A673 (cell line): Measurements from ENCODE around the gene HAPSTR1. TPM values are rescaled to one million over a fixed set of nuclear protein-coding genes. Genes with fewer than 3 reads are reported as not detected.

Experiments used
- BruUV-seq: library from RNA; stranded (reverse); fragments of 400-500 nt; replicated peaks from 2 replicates; lab custom pipeline; 2021; lab: Mats Ljungman, UMichigan
- CTCF ChIA-PET: fragments of 300-600 bp; sonication (Branson Sonifier 250); formaldehyde crosslinking; loops from one replicate; lab custom pipeline; 2022; ENCODE audit warnings: antibody characterized with exemption; lab: Charles Lee
- POLR2A ChIA-PET: fragments of 300-600 bp; sonication (Branson Sonifier 250); formaldehyde crosslinking; loops from one replicate; lab custom pipeline; 2022; ENCODE audit warnings: antibody characterized with exemption; ENCODE audit not compliant: low non-redundant PET; lab: Charles Lee
- DNase-seq: peaks from one replicate; pipeline ENCODE4 v3.0.0-alpha.2; 2015; ENCODE audit warnings: low spot score
- H3K27ac ChIP-seq: fragments of 200-600 bp; sonication (generic); 2 replicates; pipeline ENCODE4 v1.5.1; 2016; ENCODE audit warnings: mixed run types, low read depth, mild to moderate bottlenecking, mixed read lengths, antibody characterized with exemption, low read length; ENCODE audit not compliant: poor library complexity, severe bottlenecking
- H3K27me3 ChIP-seq: fragments of 200-600 bp; sonication (generic); replicated peaks from 2 replicates; pipeline ENCODE4 v1.6.1; 2017; ENCODE audit warnings: mixed run types, low read depth, mild to moderate bottlenecking, mixed read lengths, antibody characterized with exemption, low read length; ENCODE audit not compliant: insufficient read depth, poor library complexity
- H3K36me3 ChIP-seq: fragments of 200-600 bp; sonication (generic); 2 replicates; pipeline ENCODE4 v1.6.1; 2016; ENCODE audit warnings: mixed run types, mild to moderate bottlenecking, mixed read lengths, antibody characterized with exemption, low read length; ENCODE audit not compliant: insufficient read depth, poor library complexity, severe bottlenecking
- H3K4me1 ChIP-seq: fragments of 200-600 bp; sonication (generic); 2 replicates; pipeline ENCODE4 v1.6.1; 2017; ENCODE audit warnings: mixed run types, mild to moderate bottlenecking, mixed read lengths, antibody characterized with exemption, low read length; ENCODE audit not compliant: insufficient read depth, poor library complexity, severe bottlenecking
- H3K4me3 ChIP-seq: fragments of 200-600 bp; sonication (generic); 2 replicates; pipeline ENCODE4 v1.5.1; 2016; ENCODE audit warnings: low read depth, mixed run types, mild to moderate bottlenecking, mixed read lengths, low read length; ENCODE audit not compliant: poor library complexity, severe bottlenecking
- H3K9me3 ChIP-seq: fragments of 200-600 bp; sonication (generic); 2 replicates; pipeline ENCODE4 v1.6.1; 2016; ENCODE audit warnings: mixed run types, low read depth, mild to moderate bottlenecking, mixed read lengths, antibody characterized with exemption, low read length; ENCODE audit not compliant: poor library complexity, severe bottlenecking
- CTCF ChIP-seq: fragments of 300-800, 200-600 bp; sonication (generic); conservative IDR thresholded peaks from 2 replicates; pipeline ENCODE4 v1.5.1; 2017; ENCODE audit warnings: low read depth, mild to moderate bottlenecking, antibody characterized with exemption, low read length, moderate library complexity, mixed read lengths
- EZH2 ChIP-seq: fragments of 200-600 bp; sonication (generic); IDR thresholded peaks from 2 replicates; pipeline ENCODE4 v1.6.1; 2017; ENCODE audit warnings: borderline replicate concordance, low read depth, mild to moderate bottlenecking, mixed read lengths, antibody characterized with exemption, low read length; ENCODE audit not compliant: poor library complexity, severe bottlenecking
- intact Hi-C: fragments of 100-400 bp; cut with micrococcal nuclease; formaldehyde crosslinking; loops from one replicate; pipeline ENCODE4 v1.10.0; 2022; ENCODE audit not compliant: unreplicated experiment
- total RNA-seq: library from RNA; stranded (reverse); gene quantifications from 2 replicates; pipeline ENCODE4 v1.2.3, GENCODE V29; 2021

Gene HAPSTR1
- total RNA-seq, 1 experiment from 2014 or later, result 90.4 TPM

- H3K27me3 ChIP-seq, result no peaks in the 10 kb centered on the region
- no peak overlapping the region for H3K27ac ChIP-seq
- ChIA-PET CTCF (no interaction called here), POLR2A (no interaction called here)
- no peak for DNase-seq
- BruUV-seq, result no TSS peak
- no peaks in the 10 kb centered on the region for H3K36me3 ChIP-seq
- intact Hi-C loops, result no loop called here
- no peaks in the 10 kb centered on the region for H3K4me1 ChIP-seq
- H3K9me3 ChIP-seq, result no peaks in the 10 kb centered on the region
- TF ChIP-seq CTCF, result no peak
- TF ChIP-seq EZH2, result no peak
- H3K4me3 ChIP-seq, result no peak overlapping the region
Measured at GRCh38 chr16:9056061-9056460, 35.4 kb upstream of the HAPSTR1 start.

GRCh38 chr16:9058211-9058610, 33.2 kb upstream of the HAPSTR1 start:
- no peak for TF ChIP-seq EZH2
- TF ChIP-seq CTCF, result no peak
- Histone ChIP-seq H3K9me3 (no peaks in the 10 kb centered on the region), H3K27me3 (no peaks in the 10 kb centered on the region), H3K4me3 (no peak overlapping the region), H3K4me1 (no peaks in the 10 kb centered on the region), H3K36me3 (no peaks in the 10 kb centered on the region), H3K27ac (no peak overlapping the region)
- ChIA-PET POLR2A (no interaction called here), CTCF (interaction anchor here (0.7 kb wide), 2 partner anchors 49 to 1860 kb away, joined by 4 to 9 read pairs; no protein-coding TSS in a partner anchor)
- intact Hi-C loops, result no loop called here
- no TSS peak for BruUV-seq
- DNase-seq, result no peak

- CTCF ChIA-PET, result no interaction called here
- TF ChIP-seq CTCF (no peak), EZH2 (no peak)
- H3K4me3 ChIP-seq, result no peak overlapping the region
- no peak overlapping the region for H3K27ac ChIP-seq
- POLR2A ChIA-PET, result no interaction called here
- intact Hi-C loops, result no loop called here
- no peaks in the 10 kb centered on the region for H3K36me3 ChIP-seq
- BruUV-seq, result no TSS peak
- H3K27me3 ChIP-seq, result no peaks in the 10 kb centered on the region
- no peak for DNase-seq
- H3K9me3 ChIP-seq, result no peaks in the 10 kb centered on the region
- H3K4me1 ChIP-seq, result no peaks in the 10 kb centered on the region
Measured at GRCh38 chr16:9060225-9060624, 31.2 kb upstream of the HAPSTR1 start.
